ENCODE results near the gene CELSR1. TPM values are rescaled to one million over a fixed set of nuclear protein-coding genes. Genes with fewer than 3 reads are reported as not detected.

CELSR1 gene
- polyA plus RNA-seq, 3 donors = 0.61 to 1.9 (median 1.2) TPM

DNA sequence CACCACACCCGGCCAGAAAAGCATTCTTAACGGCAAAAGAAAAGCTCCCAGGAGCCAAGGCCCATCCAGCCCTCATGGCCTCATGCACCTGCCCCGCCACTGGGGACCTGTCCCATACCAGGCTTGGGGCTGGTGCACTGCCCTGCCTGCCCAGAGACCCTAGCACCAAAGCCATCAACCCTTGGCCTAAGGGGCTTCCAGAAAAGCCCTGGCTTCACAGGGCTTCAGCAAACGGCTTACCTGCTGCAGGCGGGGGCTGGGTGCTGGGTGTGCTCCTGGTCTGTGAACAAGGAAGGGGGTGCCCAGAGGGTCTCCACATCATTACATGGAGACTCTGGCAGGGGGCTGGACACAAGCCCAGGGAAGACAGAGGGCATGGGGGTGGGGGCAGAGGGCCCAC is 89.5 kb downstream of the CELSR1 start:
- 86 to 92% (median 90%) methylated on average over 5 of the region's 5 CpGs for whole genome bisulfite sequencing, 3 donors
- no peak overlapping the region for H3K27ac ChIP-seq (ENCODE audit: low read depth, low read length)

DNA sequence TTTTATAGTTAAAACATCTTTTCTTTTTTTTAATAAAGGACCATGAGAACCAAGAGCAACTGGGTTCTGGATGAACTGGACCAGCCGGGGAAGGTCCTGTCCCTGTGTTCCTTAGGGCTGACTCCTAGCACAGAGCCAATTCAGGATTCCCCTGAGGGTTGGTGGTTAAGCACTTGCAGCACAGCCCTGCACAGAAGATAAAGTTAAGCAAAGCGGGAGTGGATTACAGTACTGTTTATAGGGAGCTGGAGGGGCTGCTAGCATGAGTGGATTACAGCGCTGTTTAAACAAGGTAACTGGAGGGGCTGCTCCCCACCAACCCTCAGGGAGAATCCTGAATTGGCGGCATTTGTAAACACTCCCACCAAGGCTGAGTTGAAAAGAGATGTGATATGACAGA is 90.6 kb downstream of the CELSR1 start:
- WGBS, 3 donors = 53 to 72% (median 55%) methylated on average over 4 of the region's 4 CpGs
- no peak overlapping the region for H3K27ac ChIP-seq (ENCODE audit: low read depth, low read length)

DNA sequence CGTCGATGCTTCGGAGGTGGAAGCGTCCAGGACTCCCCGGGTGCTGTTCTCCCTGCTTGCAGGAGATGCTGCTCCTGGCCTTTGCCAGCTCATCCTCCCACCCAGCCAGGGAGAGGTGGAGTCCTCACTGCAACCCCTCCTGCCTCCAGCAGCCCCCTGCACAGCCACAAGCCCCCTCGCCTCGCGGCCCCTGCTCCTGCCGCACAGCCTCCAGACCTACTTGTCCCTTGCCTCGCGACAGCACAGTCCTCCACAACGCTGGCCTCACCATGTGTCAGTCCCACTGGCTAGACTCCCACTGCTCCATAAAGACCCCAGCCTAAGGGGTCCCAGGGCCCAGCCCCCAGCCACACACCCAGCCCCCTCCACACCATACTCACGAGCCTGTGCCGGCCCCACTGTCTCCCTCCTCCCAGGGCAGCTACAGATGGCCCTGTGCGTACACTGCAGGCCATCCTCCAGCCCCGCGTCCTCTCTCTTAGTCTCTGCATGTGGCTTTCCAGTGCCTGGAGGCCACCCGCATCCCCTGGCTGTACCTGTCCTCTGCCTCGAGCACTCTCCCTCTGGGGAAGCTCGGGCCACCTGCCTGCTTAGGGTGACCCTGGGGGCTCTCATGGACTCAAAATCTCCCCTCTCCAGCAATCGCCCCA is 91.5 kb downstream of the CELSR1 start:
- no peak overlapping the region for H3K27ac ChIP-seq (ENCODE audit: low read depth, low read length)
- 89 to 90% (median 89%) methylated on average over 20 to 21 of the region's 21 CpGs for WGBS, 3 donors

DNA sequence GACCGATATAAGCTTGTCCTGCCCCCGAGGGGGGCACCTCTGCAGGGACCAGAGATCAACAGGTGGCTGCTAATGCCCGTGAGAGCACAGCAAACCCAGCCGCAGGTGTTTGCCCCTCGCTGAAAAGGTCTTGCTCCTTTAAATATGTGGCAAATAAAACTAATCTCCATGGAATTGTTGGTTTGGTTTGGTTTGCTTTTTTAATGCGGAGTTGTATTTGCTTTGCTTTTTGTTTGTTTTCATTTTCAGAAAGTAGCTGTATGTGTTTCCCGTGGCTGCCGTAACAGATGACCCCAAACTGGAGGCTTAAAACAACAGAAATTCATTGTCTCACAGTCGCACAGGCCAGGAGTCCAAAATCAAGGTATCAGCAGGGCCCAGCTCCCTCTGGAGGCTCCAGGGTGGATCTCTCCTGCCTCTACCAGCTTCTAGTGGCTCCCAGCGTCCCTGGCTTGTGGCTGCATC is 93.0 kb downstream of the CELSR1 start:
- no peak overlapping the region for H3K27ac ChIP-seq (ENCODE audit: low read depth, low read length)
- 78 to 90% (median 87%) methylated on average over 10 of the region's 10 CpGs for WGBS, 3 donors

DNA sequence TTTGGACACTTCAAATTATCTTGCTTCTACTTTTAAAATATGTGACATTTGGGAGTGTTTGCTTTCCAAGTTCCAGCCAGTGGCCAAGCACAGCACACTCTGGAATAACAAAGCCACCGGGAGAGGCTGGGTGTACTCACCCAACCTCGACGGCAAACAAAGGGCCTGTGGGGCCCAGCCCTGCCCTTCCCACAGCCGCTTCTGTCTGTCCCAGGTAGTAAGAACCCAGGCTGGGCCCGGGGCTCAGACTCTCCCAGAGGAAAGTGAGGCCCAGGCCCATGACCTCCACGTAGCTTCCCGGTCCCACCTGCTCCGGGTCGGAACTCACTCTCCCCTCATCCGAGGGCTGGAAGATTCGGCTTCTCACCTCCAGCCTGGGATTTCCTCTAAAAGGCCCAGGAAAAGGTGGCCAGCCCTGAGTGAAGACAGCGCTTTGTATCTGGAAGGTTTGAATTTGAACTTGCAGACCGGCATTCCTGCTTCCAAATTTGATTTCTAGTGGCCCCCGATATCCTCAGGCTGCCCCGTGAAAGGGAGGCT is 93.5 kb downstream of the CELSR1 start:
- WGBS, 3 donors = 80 to 90% (median 80%) methylated on average over 15 of the region's 15 CpGs
- no peak overlapping the region for H3K27ac ChIP-seq (ENCODE audit: low read depth, low read length)

DNA sequence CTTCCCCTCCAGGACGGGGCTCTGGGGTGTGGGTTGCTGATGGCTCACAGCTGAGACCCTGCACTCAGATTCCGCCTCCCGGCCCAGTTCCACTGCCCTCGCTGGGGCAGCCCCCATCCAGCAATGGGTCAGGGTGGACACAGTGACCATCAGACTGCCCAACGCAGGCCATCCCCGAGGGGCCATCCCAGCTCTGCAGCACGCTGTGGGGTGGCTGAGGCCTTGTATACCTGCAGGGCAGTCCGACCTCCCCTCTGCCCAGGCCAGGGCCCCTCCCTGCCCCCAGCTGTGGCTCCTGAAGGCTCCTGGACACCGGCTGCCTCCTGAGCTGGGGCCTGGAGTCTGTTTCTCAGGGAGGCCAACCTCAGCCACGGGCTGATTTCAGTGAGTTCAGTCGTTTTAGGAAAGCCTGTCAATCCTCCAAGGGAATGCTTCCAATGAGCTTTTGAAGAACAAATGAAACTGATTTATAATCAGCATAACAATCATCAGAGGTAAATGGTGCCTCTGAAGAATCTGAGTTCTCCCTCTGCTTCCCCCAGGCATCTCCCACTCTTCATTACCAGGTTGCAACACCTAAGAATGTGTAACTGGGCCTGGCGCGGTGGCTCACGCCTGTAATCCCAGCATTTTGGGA is 95.1 kb downstream of the CELSR1 start:
- H3K27ac ChIP-seq (ENCODE audit: low read depth, low read length) = no peak overlapping the region
- 90 to 91% (median 91%) methylated on average over 14 of the region's 14 CpGs for WGBS, 3 donors

DNA sequence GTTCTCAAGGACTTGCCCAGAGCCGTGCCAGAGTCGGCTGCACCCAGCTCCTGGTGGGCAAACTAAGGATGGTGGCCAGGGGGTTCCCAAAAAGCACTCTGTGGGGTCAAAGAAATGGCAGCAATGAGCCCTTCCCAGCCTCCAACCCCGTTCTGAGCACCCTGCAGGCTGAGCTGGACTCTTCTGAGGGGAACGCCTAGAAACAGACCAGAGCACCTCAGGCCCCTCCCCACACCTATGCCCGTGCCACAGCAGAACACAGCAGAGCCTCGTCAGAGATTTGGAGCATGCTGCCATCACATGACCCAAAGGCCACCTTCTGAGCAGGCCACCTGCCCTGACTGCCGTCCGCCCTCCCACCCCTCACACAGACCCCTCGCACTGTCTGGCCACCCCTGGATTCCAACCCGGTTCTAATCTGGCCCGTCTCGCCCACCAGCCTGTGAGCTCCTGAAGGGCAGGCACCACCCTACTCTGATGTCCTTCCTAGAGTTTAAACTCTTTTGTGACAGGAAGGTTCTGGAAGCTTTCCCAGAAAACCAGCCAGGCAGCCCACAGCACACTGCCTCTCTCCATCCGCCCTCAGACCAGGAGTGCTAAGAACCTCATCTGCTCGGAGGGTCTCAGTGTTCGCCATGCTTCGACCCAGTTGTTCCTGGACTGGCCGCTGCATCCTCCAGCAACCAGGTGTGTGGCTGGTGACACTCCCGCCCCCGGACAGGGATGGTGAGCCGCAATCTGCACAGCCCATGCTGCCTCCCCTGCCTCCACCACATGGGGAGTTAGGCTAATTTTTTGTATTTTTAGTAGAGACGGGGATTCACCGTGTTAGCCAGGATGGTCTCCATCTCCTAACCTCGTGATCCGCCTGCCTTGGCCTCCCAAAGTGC is 97.6 kb downstream of the CELSR1 start:
- WGBS, 3 donors = 80 to 89% (median 83%) methylated on average over 24 of the region's 24 CpGs
- H3K27ac ChIP-seq (ENCODE audit: low read depth, low read length) = no peak overlapping the region

DNA sequence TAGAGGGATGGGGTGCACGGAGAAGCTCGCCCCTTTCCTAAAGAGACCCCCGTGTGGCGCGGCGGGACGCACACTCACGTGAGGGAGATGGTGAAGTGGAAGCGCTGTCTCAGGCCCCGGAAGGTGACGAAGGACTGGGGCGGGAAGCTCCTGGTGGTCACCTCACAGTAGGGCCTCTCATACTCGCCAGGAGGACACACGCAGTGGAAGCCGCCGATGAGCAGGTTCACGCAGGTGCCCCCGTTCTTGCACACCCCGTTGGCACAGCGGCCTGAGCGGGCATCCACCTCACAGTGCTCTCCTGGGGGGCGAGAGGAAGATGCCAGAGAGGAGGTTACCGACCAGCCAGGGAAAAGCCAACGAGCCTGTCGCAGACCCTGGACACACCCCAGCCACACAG is 98.3 kb downstream of the CELSR1 start:
- 87 to 96% (median 93%) methylated on average over 25 of the region's 25 CpGs for WGBS, 3 donors
- H3K27ac ChIP-seq (ENCODE audit: low read depth, low read length) = no peak overlapping the region

DNA sequence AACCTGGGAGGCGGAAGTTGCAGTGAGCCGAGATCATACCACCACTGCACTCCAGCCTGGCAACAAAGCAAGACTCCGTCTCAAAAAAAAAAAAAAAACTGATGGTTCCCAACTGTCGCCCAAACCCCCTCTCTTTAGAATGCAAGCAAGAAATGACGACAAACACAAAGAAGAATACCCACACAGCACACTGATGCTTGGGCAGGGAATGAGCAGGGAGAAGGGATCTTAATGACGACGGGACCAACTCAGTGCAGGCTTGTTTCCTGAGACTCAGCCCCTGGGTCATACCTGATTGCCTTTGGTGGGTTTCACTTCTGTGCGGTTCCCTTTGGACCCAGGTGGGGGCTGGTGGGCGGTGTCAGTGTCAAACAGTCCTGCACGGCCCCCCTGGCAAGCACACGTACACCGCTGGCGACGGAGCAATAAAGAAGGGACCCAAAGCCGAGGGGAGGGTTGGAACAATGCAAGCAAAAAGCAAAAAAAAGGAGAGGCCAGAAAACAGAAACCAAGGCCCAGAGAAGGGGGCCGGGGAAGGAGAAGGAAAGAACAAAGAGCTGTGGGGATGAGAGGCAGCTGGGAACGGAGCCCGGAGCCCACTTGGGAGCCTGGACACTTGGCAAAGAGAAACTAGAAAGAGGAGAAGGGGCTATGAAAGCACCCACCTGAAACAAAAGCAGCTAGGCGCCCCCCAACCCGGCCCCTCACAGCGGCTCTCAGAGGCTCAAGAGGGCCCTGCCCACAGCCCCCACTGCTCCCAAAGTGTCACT is 99.6 kb downstream of the CELSR1 start:
- no peak overlapping the region for H3K27ac ChIP-seq (ENCODE audit: low read depth, low read length)
- 76 to 80% (median 77%) methylated on average over 21 of the region's 21 CpGs for WGBS, 3 donors

DNA sequence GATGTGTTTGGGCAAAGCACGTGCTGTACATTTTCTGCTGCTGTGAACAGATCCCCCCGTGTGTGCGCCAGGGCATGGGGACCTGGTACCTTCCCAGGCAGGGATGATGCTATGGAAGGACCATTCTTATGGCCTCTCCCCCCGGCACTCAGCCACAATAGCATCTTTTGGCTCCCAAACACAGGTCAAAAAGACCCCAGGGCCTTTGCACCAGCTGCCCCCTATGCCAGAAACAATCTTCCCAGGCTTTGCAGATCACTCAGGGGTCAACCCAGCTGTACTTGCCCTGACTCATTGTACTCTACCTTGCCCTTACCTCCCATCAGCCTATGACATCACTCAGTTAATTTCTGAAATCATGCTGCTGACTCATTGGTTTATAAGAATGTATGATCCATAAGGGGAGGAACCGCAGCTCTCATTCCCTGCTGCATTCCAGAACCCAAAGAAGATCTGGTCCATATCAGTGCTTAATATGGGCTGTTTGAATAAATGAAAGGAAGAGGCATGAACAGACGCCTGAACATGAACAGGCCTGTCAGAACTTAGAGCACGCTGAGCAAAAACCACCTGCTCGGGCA is 100.7 kb downstream of the CELSR1 start:
- no peak overlapping the region for H3K27ac ChIP-seq (ENCODE audit: low read depth, low read length)
- 91 to 92% (median 91%) methylated on average over 8 of the region's 8 CpGs for WGBS, 3 donors

DNA sequence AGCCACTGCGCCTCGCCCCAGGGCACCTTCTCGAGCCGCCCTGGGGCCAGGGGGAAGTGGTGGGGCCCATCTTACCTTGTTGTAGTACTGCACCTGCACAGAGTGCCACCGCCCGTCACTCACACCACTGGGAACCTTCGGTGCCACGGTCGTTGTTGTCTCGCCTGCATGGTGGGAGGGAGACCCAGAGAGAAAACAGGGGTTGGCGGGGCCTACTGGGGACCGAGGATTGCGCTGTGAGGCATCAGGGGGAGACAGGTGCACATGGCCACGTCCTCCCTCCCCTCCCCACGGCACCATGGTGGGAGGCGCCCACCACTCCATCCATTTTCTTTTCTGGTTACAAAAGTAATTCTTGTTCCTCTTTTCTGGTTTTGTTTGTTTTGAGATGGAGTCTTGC is 104.1 kb downstream of the CELSR1 start:
- H3K27ac ChIP-seq (ENCODE audit: low read depth, low read length) = no peak overlapping the region
- WGBS, 3 donors = 93 to 97% (median 96%) methylated on average over 16 of the region's 16 CpGs

DNA sequence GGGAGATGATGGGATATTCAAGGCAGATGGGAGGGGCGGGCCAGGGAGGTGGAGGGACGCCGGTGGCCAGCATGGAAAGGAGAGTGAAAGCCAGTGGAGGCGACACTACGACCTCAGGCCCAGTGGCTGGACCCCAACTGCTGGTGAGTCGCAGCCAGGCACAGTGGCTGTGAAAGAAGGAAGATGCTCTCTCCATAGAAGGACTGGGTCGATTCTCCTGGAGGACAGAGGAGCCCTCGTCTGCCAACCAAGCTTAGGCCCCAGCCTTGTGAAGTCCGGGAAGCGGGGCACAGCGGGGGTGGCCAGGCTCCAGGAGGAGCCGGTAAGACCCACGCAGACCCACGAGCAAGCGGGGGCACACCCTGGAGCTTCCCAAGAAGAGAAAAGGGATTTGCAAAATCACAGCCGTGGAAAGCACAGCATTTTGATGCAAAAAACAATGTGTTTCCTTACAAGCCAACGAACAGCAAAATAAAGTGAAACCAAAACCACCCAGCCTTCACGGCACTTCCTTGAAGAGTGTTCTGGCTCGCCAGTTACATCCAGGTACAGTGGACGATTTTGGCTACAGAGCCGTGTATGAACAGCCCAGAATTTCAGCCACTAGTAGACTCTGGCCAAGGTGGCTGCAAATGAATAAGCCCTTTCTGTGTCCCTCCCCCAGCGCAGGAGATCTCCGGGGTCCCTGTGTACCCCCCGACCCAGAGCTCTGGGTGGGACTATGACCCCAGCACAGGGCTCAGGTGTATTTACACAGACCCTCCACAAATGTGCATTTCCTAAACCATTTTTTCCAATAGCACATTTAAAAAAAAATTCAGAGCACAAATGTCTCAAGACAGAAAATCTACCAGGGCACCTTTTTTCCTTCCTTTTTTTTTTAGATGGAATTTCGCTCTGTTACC is 105.0 kb downstream of the CELSR1 start:
- WGBS, 3 donors = 61 to 82% (median 66%) methylated on average over 25 of the region's 25 CpGs
- no peak overlapping the region for H3K27ac ChIP-seq (ENCODE audit: low read depth, low read length)

DNA sequence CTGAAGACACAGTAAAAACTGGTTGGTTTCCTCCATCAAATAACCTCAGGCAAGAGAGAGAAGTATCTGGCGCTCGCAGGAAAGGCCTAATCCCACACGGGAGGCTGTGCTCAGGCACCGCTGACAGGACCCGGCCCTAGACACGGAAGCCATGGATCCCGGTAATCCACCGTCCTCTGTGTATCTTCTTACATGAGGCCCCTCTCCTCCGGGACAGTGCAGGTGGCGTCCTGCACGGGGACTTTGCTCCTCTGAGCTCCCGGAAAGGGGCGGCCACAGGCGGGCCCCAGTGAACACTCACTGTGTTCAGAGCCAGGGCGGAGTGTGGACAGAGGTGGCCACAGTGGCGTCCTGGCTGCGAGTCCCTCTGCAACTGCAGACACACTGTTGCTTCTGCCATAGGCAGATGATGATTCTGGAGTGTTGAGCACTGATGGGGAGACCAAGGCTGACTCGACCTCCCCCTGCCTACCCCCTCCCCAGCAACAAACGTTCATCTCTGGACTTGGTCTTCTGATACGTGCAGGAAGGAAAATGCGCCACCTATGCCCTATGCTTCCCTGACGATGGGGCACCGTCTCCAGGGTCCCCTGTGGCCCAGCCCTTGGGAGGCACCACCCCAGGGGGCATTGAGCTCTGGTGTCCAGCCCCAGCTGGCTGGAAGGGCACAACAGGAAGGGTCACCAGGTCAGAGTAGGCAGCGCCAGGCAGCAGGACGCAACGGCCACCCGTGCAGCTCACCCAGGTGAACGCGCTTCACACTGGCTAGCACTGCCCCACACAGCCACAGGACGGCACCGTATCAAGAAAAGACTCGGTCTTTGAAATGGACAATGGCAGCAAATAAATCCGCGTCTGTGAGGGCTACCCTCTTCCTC is 106.2 kb downstream of the CELSR1 start:
- 72 to 92% (median 88%) methylated on average over 34 of the region's 34 CpGs for WGBS, 3 donors
- H3K27ac ChIP-seq (ENCODE audit: low read depth, low read length) = no peak overlapping the region

DNA sequence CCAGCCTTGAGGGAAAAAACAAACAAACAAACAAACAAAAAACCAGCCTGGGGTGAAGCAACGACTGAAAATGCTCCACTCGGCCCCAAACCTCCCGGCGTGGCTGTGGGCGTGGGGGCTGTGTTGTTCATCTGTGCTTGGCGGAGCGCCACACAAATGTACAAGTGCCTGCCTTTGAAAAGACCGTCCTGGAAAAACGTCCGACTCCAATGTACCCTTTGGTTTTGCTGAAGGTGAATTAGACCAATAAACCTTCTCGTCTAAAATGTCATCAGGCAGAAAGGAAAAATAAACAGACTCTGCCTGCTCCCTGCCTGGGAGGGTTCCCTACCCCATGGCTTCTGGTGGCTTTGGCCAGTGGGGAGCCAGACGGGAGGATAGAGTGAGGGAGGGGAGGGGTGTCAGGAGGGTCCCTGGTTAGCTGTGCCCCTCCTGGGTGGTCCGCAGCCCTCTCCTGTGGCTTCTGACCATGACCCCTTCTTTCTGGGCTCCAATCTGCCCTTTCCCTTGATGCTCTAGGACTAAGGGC is 108.0 kb downstream of the CELSR1 start:
- no peak overlapping the region for H3K27ac ChIP-seq (ENCODE audit: low read depth, low read length)
- WGBS, 3 donors = 57 to 65% (median 64%) methylated on average over 13 of the region's 13 CpGs

DNA sequence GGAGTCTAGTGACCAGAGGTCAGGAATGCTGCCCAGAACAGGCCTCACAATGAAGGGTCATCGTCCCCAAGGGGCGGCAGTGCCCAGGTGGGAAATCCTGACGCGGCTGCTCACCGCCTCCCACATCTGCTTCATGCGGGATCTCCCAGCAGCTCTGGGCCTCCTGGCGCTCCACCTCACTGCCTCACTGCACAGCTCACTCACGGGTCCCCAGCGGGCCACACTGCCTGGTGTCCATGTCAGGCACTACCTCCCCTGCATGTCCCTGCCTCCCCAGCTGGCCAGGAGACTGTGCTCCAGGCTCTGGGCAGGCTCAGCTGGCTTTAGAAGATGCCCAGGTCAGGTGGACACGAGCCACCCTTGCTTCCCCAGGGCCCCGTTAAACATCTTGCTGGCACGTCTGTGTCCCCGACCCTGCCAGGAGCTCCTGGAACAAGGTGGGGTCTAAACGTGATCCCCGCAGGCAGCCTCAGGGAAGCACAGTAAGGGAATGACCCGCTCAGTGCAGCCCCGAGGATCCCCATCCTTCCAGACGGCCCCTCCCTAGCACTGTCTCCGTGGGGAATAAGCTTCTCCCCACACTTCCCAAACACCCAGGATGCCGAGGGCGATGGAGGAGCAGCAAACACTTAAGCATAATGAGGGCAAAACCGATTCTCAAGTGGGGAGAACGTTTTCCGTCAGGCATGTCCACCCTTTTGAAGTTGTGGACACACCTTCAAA is 108.7 kb downstream of the CELSR1 start:
- 71 to 75% (median 74%) methylated on average over 23 to 24 of the region's 24 CpGs for WGBS, 3 donors
- H3K27ac ChIP-seq (ENCODE audit: low read depth, low read length) = no peak overlapping the region

Data from adipose tissue (tissue), 3 donors.